Nephron (organoid): ENCODE results near the gene TICAM2.

Experiments used
- H3K27ac Mint-ChIP-seq, 3 experiments: 2 replicates each; pipeline ENCODE4 v1.8.0; 2020; ENCODE audit warnings: mixed read lengths in 3 of 3, mild to moderate bottlenecking in 2 of 3, moderate library complexity in 1 of 3
- H3K27me3 Mint-ChIP-seq: 2 replicates; pipeline ENCODE4 v1.8.0; 2021; ENCODE audit warnings: low read depth, mild to moderate bottlenecking, moderate library complexity, mixed read lengths
- H3K36me3 Mint-ChIP-seq: 2 replicates; pipeline ENCODE4 v1.8.0; 2020; ENCODE audit warnings: low read depth, mixed read lengths
- H3K4me1 Mint-ChIP-seq: 2 replicates; pipeline ENCODE4 v1.8.0; 2020; ENCODE audit warnings: mixed read lengths
- H3K4me3 Mint-ChIP-seq, 3 experiments: 2 replicates each; pipeline ENCODE4 v1.8.0; 2020; ENCODE audit warnings: mild to moderate bottlenecking in 3 of 3, mixed read lengths in 3 of 3, moderate library complexity in 2 of 3
- H3K9me3 Mint-ChIP-seq: 2 replicates; pipeline ENCODE4 v1.8.0; 2020; ENCODE audit warnings: mixed read lengths
- CTCF ChIP-seq, 3 experiments: fragments of 200-600 bp; sonication (generic); IDR thresholded peaks; one replicate each; pipeline ENCODE4 v1.5.0; 2021; ENCODE audit warnings: antibody characterized with exemption in 3 of 3; ENCODE audit not compliant: unreplicated experiment in 3 of 3

The TICAM2 gene

DNA sequence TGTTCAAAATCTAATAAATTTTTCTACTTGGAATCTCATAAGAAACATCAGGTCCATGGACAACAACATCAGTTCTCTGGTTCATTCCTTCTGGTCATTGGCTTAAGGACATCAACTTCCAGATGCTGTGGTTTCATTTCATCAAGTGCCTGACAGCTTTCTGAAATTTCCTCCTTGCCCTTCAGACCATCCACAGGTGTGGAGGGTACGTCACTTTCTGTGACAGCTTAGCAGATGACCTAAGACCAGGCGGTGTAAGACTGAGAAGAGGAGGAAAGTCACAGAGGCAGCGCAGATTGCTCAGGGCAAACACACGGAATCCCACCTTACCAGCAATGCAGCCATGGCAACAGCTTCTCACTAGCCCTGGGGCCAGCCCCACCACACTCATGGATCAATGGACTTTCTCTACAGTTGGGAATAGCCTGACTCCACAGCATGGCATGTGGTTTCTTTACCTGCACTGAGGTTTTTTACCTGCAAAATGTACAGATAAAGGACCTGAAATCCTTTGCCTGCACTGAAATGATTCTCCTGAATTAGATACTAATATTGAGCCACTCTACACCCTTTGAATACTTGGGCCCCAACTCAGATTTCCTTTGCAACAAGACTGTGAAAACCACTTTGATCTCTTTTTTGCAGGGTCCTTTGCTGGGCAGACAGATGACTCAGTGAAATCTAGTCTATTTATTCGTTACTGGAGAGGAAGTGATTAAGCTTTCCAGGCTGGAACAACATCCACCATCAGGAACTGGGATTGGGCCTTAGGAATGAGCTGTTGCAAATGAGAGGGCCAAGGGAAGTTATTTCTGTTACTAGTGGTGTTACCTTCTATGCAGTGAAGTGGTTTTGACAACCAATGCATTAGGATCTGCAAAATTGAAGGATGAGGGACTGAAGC lies 26.9 kb downstream of the TICAM2 start:
- Mint-ChIP-seq H3K4me3 (no peak overlapping the region), H3K36me3 (no peaks in the 10 kb centered on the region), H3K27ac (no peak overlapping the region), H3K9me3 (peaks cover 8% of the 10 kb centered on the region), H3K4me1 (no peaks in the 10 kb centered on the region), H3K27me3 (no peaks in the 10 kb centered on the region)
- no peak for TF ChIP-seq CTCF (IDR thresholded peaks at IDR 0.05; ENCODE audit: unreplicated experiment in 3 of 3)

GRCh38 chr5:115573133-115573532 lies 29.1 kb downstream of the TICAM2 start:
- no peak overlapping the region for H3K4me3 Mint-ChIP-seq
- no peak for TF ChIP-seq CTCF (IDR thresholded peaks at IDR 0.05; ENCODE audit: unreplicated experiment in 3 of 3)
- no peaks in the 10 kb centered on the region for H3K27me3 Mint-ChIP-seq
- peaks cover 8% of the 10 kb centered on the region for H3K9me3 Mint-ChIP-seq
- no peaks in the 10 kb centered on the region for H3K36me3 Mint-ChIP-seq
- no peaks in the 10 kb centered on the region for H3K4me1 Mint-ChIP-seq
- H3K27ac Mint-ChIP-seq, result no peak overlapping the region

DNA sequence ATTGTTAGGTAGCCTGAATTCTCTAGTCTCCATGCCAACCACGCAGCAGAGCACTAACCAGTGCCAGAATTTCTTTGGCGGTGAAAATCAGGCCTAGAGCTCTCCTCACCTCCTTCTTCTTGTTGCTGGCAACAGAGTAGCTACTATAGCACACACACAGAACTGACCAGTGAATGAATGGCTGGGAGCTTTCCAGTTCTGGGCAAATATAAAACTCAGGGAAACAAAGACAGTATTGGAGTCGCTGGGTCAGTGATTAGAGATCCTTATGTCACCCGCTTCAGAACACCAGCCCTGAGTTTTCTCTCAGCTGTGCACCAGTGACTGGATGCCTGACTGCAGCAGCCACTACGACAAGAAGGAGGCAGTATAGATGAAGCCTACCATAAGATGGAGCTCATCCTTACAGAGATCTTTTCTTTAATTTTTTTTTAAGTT lies 30.8 kb downstream of the TICAM2 start:
- H3K27ac Mint-ChIP-seq, result no peak overlapping the region
- H3K36me3 Mint-ChIP-seq, result no peaks in the 10 kb centered on the region
- H3K27me3 Mint-ChIP-seq, result no peaks in the 10 kb centered on the region
- no peaks in the 10 kb centered on the region for H3K9me3 Mint-ChIP-seq
- no peak for TF ChIP-seq CTCF (IDR thresholded peaks at IDR 0.05; ENCODE audit: unreplicated experiment in 3 of 3)
- no peak overlapping the region for H3K4me3 Mint-ChIP-seq
- H3K4me1 Mint-ChIP-seq, result no peaks in the 10 kb centered on the region

DNA sequence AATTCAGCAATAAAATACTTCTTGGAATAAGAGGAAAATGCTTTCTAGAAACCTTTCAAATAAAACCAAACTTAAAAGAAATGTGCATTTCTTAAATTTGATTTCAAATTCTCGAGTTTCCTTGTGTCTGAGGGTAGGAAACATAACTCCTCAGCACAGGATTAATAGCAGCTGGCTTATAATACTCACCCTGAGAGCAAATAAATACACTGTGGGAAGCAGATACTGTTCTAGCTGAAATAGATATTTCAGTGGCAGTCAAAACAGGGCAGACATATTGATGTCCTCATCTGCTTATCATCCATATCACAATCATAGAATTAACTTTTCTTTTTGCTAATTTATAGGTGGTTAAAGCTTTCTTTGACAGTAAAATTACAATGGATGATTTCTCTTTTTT lies 33.6 kb downstream of the TICAM2 start:
- Mint-ChIP-seq H3K9me3 (no peaks in the 10 kb centered on the region), H3K4me3 (no peak overlapping the region), H3K27me3 (no peaks in the 10 kb centered on the region), H3K36me3 (no peaks in the 10 kb centered on the region), H3K27ac (no peak overlapping the region), H3K4me1 (no peaks in the 10 kb centered on the region)
- TF ChIP-seq CTCF (IDR thresholded peaks at IDR 0.05; ENCODE audit: unreplicated experiment in 3 of 3), result no peak

GRCh38 chr5:115565233-115565632 lies 37.0 kb downstream of the TICAM2 start:
- Mint-ChIP-seq H3K27me3 (no peaks in the 10 kb centered on the region), H3K4me1 (no peaks in the 10 kb centered on the region), H3K4me3 (no peak overlapping the region), H3K9me3 (no peaks in the 10 kb centered on the region), H3K27ac (no peak overlapping the region), H3K36me3 (no peaks in the 10 kb centered on the region)
- TF ChIP-seq CTCF (IDR thresholded peaks at IDR 0.05; ENCODE audit: unreplicated experiment in 3 of 3), result no peak

GRCh38 chr5:115561176-115561575 lies 41.1 kb downstream of the TICAM2 start:
- H3K9me3 Mint-ChIP-seq, result no peaks in the 10 kb centered on the region
- H3K36me3 Mint-ChIP-seq, result no peaks in the 10 kb centered on the region
- H3K4me1 Mint-ChIP-seq, result no peaks in the 10 kb centered on the region
- no peaks in the 10 kb centered on the region for H3K27me3 Mint-ChIP-seq
- no peak for TF ChIP-seq CTCF (IDR thresholded peaks at IDR 0.05; ENCODE audit: unreplicated experiment in 3 of 3)
- H3K4me3 Mint-ChIP-seq, result no peak overlapping the region
- H3K27ac Mint-ChIP-seq, result no peak overlapping the region
